ENCODE data around the gene SPATA31C2. TPM values are rescaled to one million over a fixed set of nuclear protein-coding genes. Genes with fewer than 3 reads are reported as not detected.
"Not testable (repeated sequence)": the region's sequence is repeated elsewhere in the genome, so short reads cannot be mapped to it uniquely, and the experiment has no call there.

The SPATA31C2 gene
- total and polyA plus RNA-seq, 10 of the 15 experiments (the other 5 are each of a cell fraction or from before 2014, with no cell fraction given), result not detected

DNA sequence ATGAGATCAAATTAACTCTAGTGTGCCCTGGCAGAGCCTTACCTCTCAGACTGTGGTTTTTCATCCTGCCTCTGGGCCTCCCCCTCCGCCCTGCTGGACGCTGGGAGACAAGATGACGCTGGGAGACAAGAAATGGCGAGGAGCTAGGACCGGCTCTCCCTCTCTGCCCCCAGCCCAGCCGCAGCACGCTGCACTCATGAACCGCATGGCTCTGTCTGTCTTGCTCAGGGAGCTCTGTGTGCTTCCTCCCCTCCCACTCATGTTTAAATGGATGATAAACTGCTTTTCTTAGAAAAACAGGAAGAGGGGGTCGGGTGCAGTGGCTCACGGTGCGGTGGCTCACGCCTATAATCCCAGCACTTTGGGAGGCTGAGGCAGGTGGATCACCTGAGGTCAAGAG lies 4.7 kb downstream of the SPATA31C2 start:
- BruUV-seq (replicated peaks); H3K27me3 ChIP-seq (replicated peaks in 1 of 2; ENCODE audit: control insufficient read depth in 2 of 2, insufficient read depth in 2 of 2, low read length in 1 of 2); H3K36me3 ChIP-seq (ENCODE audit: control insufficient read depth in 2 of 2, insufficient read depth in 2 of 2, low read length in 1 of 2); ATAC-seq; H3K27ac ChIP-seq (ENCODE audit: control insufficient read depth, insufficient read depth); in situ Hi-C loops (cut with MboI); CTCF ChIA-PET; intact Hi-C loops (cut with micrococcal nuclease; ENCODE audit: unreplicated experiment); POLR2A ChIA-PET; FAIRE-seq; H3K79me2 ChIP-seq (ENCODE audit: control insufficient read depth, insufficient read depth, low read length); H3K9me3 ChIP-seq (replicated peaks; ENCODE audit: control insufficient read depth, insufficient read depth, low read length); SMC1A ChIA-PET (ENCODE audit: uncharacterized antibody, unreplicated experiment); H2AFZ ChIP-seq (ENCODE audit: control insufficient read depth, low read depth, low read length); H3K4me1 ChIP-seq (ENCODE audit: control insufficient read depth, insufficient read depth, low read length); DNase-seq (ENCODE audit: low read depth, low spot score); RAD21 ChIA-PET (ENCODE audit: unreplicated experiment); H4K20me1 ChIP-seq (ENCODE audit: control insufficient read depth, insufficient read depth); H3K4me2 ChIP-seq (ENCODE audit: control insufficient read depth, insufficient read depth); H3K9ac ChIP-seq (ENCODE audit: control insufficient read depth, insufficient read depth, low read length); H3K4me3 ChIP-seq: not testable (repeated sequence)
- 51% methylated on average over 12 of the region's 12 CpGs for WGBS (ENCODE audit: insufficient coverage, insufficient replicate concordance, low lambda C conversion rate, missing lambda C conversion rate)

DNA sequence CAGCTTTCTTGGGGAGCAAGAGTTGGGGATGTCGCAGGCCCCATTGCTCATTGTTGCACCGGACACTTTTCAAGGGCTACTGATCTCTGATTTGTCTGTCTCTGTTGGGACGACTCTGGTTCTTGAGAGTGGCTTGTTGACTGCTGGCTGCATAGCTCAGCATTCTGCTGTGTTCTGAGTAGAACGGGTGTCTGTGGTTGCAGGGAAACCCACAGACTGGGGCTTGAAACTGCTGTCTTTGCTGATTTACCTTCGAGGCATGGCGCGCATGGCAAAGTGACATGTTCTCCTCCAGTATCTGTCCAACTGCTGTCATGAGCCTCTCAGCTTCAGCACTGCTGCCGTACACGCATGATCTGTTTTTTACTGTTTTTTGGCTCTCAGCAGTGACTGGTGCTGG lies 8.7 kb downstream of the SPATA31C2 start:
- in situ Hi-C loops (cut with MboI), result not testable (repeated sequence)

DNA sequence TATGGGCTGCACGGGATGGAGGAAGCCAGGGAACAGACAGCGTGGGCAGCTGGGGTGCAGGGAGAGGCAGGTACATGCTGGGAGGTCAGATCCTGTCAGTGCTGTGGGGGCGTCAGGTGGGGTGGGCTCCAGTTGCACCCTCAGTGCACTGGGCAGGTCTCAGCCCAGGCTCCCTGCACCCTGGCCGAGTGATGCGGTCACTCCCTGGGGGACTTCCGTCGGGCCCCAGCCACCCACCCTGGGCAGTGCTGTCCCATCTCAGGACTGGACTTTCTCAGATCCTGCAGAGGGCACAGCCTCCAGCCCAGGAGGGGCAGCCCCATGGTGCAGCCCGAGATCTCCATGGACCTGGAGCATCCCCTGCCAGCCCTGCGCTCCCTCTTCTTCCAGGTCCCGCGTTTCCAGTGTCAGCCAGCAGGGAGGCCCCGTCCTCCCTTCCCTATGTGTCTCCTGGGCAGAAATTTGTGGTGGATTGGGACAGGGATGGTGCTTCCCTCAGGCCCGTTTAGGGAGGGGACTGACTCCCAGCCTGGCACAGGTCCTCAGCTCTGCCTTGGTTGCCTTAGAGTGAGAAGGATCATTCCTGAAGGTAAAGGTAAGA lies 10.5 kb downstream of the SPATA31C2 start:
- FAIRE-seq; H3K4me3 ChIP-seq; H3K36me3 ChIP-seq (ENCODE audit: control insufficient read depth in 2 of 2, insufficient read depth in 2 of 2, low read length in 1 of 2); H3K27ac ChIP-seq (ENCODE audit: control insufficient read depth, insufficient read depth); H3K79me2 ChIP-seq (ENCODE audit: control insufficient read depth, insufficient read depth, low read length); H3K9ac ChIP-seq (ENCODE audit: control insufficient read depth, insufficient read depth, low read length); ATAC-seq; H2AFZ ChIP-seq (ENCODE audit: control insufficient read depth, low read depth, low read length); CTCF ChIA-PET; RAD21 ChIA-PET (ENCODE audit: unreplicated experiment); H3K4me2 ChIP-seq (ENCODE audit: control insufficient read depth, insufficient read depth); H4K20me1 ChIP-seq (ENCODE audit: control insufficient read depth, insufficient read depth); in situ Hi-C loops (cut with MboI); intact Hi-C loops (cut with micrococcal nuclease; ENCODE audit: unreplicated experiment); DNase-seq (ENCODE audit: low read depth, low spot score); POLR2A ChIA-PET; H3K9me3 ChIP-seq (replicated peaks; ENCODE audit: control insufficient read depth, insufficient read depth, low read length); H3K4me1 ChIP-seq (ENCODE audit: control insufficient read depth, insufficient read depth, low read length); BruUV-seq (replicated peaks); H3K27me3 ChIP-seq (replicated peaks in 1 of 2; ENCODE audit: control insufficient read depth in 2 of 2, insufficient read depth in 2 of 2, low read length in 1 of 2); SMC1A ChIA-PET (ENCODE audit: uncharacterized antibody, unreplicated experiment): not testable (repeated sequence)
- WGBS (ENCODE audit: insufficient coverage, insufficient replicate concordance, low lambda C conversion rate, missing lambda C conversion rate), result 53% methylated on average over 10 of the region's 13 CpGs

More for the DNA sequence above, 8.7 kb downstream of the SPATA31C2 start:
- POLR2A ChIA-PET; H3K9me3 ChIP-seq (replicated peaks; ENCODE audit: control insufficient read depth, insufficient read depth, low read length); ATAC-seq; H3K4me1 ChIP-seq (ENCODE audit: control insufficient read depth, insufficient read depth, low read length); DNase-seq (ENCODE audit: low read depth, low spot score); H2AFZ ChIP-seq (ENCODE audit: control insufficient read depth, low read depth, low read length); H3K79me2 ChIP-seq (ENCODE audit: control insufficient read depth, insufficient read depth, low read length); FAIRE-seq; H3K4me2 ChIP-seq (ENCODE audit: control insufficient read depth, insufficient read depth); RAD21 ChIA-PET (ENCODE audit: unreplicated experiment); H3K27me3 ChIP-seq (replicated peaks in 1 of 2; ENCODE audit: control insufficient read depth in 2 of 2, insufficient read depth in 2 of 2, low read length in 1 of 2); H3K4me3 ChIP-seq; SMC1A ChIA-PET (ENCODE audit: uncharacterized antibody, unreplicated experiment); H3K27ac ChIP-seq (ENCODE audit: control insufficient read depth, insufficient read depth); H3K9ac ChIP-seq (ENCODE audit: control insufficient read depth, insufficient read depth, low read length); H4K20me1 ChIP-seq (ENCODE audit: control insufficient read depth, insufficient read depth); CTCF ChIA-PET; BruUV-seq (replicated peaks); H3K36me3 ChIP-seq (ENCODE audit: control insufficient read depth in 2 of 2, insufficient read depth in 2 of 2, low read length in 1 of 2); intact Hi-C loops (cut with micrococcal nuclease; ENCODE audit: unreplicated experiment): not testable (repeated sequence)
- WGBS (ENCODE audit: insufficient coverage, insufficient replicate concordance, low lambda C conversion rate, missing lambda C conversion rate), result 35% methylated on average over 8 of the region's 9 CpGs

DNA sequence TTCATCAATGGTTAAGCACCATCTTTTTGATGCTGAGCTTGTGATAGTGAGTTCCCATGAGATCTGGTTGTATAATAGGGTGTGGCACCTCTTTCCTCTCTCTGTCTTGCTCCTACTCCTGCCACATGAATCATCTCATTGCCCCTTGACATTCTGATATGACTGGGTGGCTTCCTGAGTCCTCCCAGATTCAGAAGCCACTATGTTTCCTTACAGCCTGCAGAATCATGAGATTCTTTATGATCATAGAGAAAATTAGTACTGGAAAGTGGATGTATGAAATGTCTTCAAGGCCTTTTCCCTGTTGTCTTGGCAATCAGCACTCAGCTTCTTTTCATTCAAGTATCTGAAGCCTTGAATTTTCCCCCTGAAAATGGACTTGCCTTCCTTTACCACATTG lies 14.9 kb downstream of the SPATA31C2 start:
- DNase-seq (ENCODE audit: low read depth, low spot score); in situ Hi-C loops (cut with MboI); intact Hi-C loops (cut with micrococcal nuclease; ENCODE audit: unreplicated experiment); H3K4me3 ChIP-seq; POLR2A ChIA-PET; FAIRE-seq; H3K36me3 ChIP-seq (ENCODE audit: control insufficient read depth in 2 of 2, insufficient read depth in 2 of 2, low read length in 1 of 2); H3K27ac ChIP-seq (ENCODE audit: control insufficient read depth, insufficient read depth); RAD21 ChIA-PET (ENCODE audit: unreplicated experiment); H4K20me1 ChIP-seq (ENCODE audit: control insufficient read depth, insufficient read depth); BruUV-seq (replicated peaks); SMC1A ChIA-PET (ENCODE audit: uncharacterized antibody, unreplicated experiment); H3K9ac ChIP-seq (ENCODE audit: control insufficient read depth, insufficient read depth, low read length); H3K79me2 ChIP-seq (ENCODE audit: control insufficient read depth, insufficient read depth, low read length); H2AFZ ChIP-seq (ENCODE audit: control insufficient read depth, low read depth, low read length); H3K9me3 ChIP-seq (replicated peaks; ENCODE audit: control insufficient read depth, insufficient read depth, low read length); H3K27me3 ChIP-seq (replicated peaks in 1 of 2; ENCODE audit: control insufficient read depth in 2 of 2, insufficient read depth in 2 of 2, low read length in 1 of 2); H3K4me2 ChIP-seq (ENCODE audit: control insufficient read depth, insufficient read depth); H3K4me1 ChIP-seq (ENCODE audit: control insufficient read depth, insufficient read depth, low read length); CTCF ChIA-PET; ATAC-seq: not testable (repeated sequence)

Data from GM12878 (cell line).